ENCODE data around the gene TMEM229B. TPM values are rescaled to one million over a fixed set of nuclear protein-coding genes. Genes with fewer than 3 reads are reported as not detected.

TMEM229B gene
- total RNA-seq, 1 donor from 2014 or later: 1.3 TPM

GRCh38 chr14:67536087-67536486, 47.6 kb upstream of the TMEM229B start:
- H3K4me1 Mint-ChIP-seq (ENCODE audit: low read depth, unreplicated experiment): peaks cover 4% of the 10 kb centered on the region
- FAIRE-seq (no peak), DNase-seq (ENCODE audit: low read depth) (no peak)
- no peaks in the 10 kb centered on the region for H3K9me3 Mint-ChIP-seq (ENCODE audit: unreplicated experiment)
- Histone ChIP-seq H4K20me1 (ENCODE audit: insufficient read depth, low read length) (no peaks in the 10 kb centered on the region), H3K79me2 (ENCODE audit: insufficient read depth, low read length) (no peaks in the 10 kb centered on the region), H3K4me1 (ENCODE audit: insufficient read depth, low read length) (no peaks in the 10 kb centered on the region), H3K27ac (ENCODE audit: low read depth, low read length) (no peak overlapping the region), H2AFZ (ENCODE audit: low read depth, low read length) (no peak overlapping the region), H3K4me2 (ENCODE audit: low read length) (no peak overlapping the region), H3K9me3 (ENCODE audit: insufficient read depth, low read depth, low read length) (no peaks in the 10 kb centered on the region), H3K4me3 (ENCODE audit: insufficient read depth, low read depth, low read length) (no peak overlapping the region), H3K9ac (ENCODE audit: low read length) (no peak overlapping the region), H3K36me3 (ENCODE audit: insufficient read depth, low read length) (no peaks in the 10 kb centered on the region), H3K27me3 (ENCODE audit: insufficient read depth, low read length) (peaks cover 7% of the 10 kb centered on the region)
- TF ChIP-seq EZH2 (IDR thresholded peaks at IDR 0.05; ENCODE audit: insufficient read depth, low read length) (no peak), CTCF (IDR thresholded peaks at IDR 0.05; ENCODE audit: insufficient read depth, low read depth, low read length) (no peak)
- H3K4me3 Mint-ChIP-seq (ENCODE audit: unreplicated experiment): no peak overlapping the region
- peaks cover 2% of the 10 kb centered on the region for H3K27me3 Mint-ChIP-seq (ENCODE audit: low read depth, unreplicated experiment)
- no peak overlapping the region for H3K27ac Mint-ChIP-seq (ENCODE audit: unreplicated experiment)
- no peaks in the 10 kb centered on the region for H3K36me3 Mint-ChIP-seq (ENCODE audit: low read depth, unreplicated experiment)

GRCh38 chr14:67533754-67534085, 45.2 kb upstream of the TMEM229B start:
- DNase-seq (ENCODE audit: low read depth): no peak

More at GRCh38 chr14:67533754-67534085, 45.2 kb upstream of the TMEM229B start:
- Histone ChIP-seq H3K4me2 (ENCODE audit: low read length) (peak overlapping the region; percentile 91), H3K9ac (ENCODE audit: low read length) (peak overlapping the region; percentile 74), H3K36me3 (ENCODE audit: insufficient read depth, low read length) (no peaks in the 10 kb centered on the region), H3K9me3 (ENCODE audit: insufficient read depth, low read depth, low read length) (no peaks in the 10 kb centered on the region), H3K79me2 (ENCODE audit: insufficient read depth, low read length) (no peaks in the 10 kb centered on the region), H3K4me1 (ENCODE audit: insufficient read depth, low read length) (no peaks in the 10 kb centered on the region), H3K27ac (ENCODE audit: low read depth, low read length) (no peak overlapping the region), H4K20me1 (ENCODE audit: insufficient read depth, low read length) (no peaks in the 10 kb centered on the region), H3K27me3 (ENCODE audit: insufficient read depth, low read length) (peaks cover 9% of the 10 kb centered on the region), H2AFZ (ENCODE audit: low read depth, low read length) (peak overlapping the region; percentile 86), H3K4me3 (ENCODE audit: insufficient read depth, low read depth, low read length) (peak overlapping the region; percentile 64)
- no peaks in the 10 kb centered on the region for H3K36me3 Mint-ChIP-seq (ENCODE audit: low read depth, unreplicated experiment)
- H3K9me3 Mint-ChIP-seq (ENCODE audit: unreplicated experiment): no peaks in the 10 kb centered on the region
- no peak for TF ChIP-seq CTCF (IDR thresholded peaks at IDR 0.05; ENCODE audit: insufficient read depth, low read depth, low read length)
- TF ChIP-seq EZH2 (IDR thresholded peaks at IDR 0.05; ENCODE audit: insufficient read depth, low read length): no peak
- H3K4me1 Mint-ChIP-seq (ENCODE audit: low read depth, unreplicated experiment): no peaks in the 10 kb centered on the region
- FAIRE-seq: no peak
- H3K27me3 Mint-ChIP-seq (ENCODE audit: low read depth, unreplicated experiment): peaks cover 12% of the 10 kb centered on the region
- no peak overlapping the region for H3K27ac Mint-ChIP-seq (ENCODE audit: unreplicated experiment)
- H3K4me3 Mint-ChIP-seq (ENCODE audit: unreplicated experiment): peak overlapping the region; percentile 86
